Glomerular visceral epithelial cell (primary cell): ENCODE results near the gene COL8A1.
"Not testable (repeated sequence)": the region's sequence is repeated elsewhere in the genome, so short reads cannot be mapped to it uniquely, and the experiment has no call there.

Source experiments
- DNase-seq: peaks from one replicate; pipeline ENCODE4 v3.0.0-alpha.2; 2016; ENCODE audit errors: extremely low spot score

The COL8A1 gene

DNA sequence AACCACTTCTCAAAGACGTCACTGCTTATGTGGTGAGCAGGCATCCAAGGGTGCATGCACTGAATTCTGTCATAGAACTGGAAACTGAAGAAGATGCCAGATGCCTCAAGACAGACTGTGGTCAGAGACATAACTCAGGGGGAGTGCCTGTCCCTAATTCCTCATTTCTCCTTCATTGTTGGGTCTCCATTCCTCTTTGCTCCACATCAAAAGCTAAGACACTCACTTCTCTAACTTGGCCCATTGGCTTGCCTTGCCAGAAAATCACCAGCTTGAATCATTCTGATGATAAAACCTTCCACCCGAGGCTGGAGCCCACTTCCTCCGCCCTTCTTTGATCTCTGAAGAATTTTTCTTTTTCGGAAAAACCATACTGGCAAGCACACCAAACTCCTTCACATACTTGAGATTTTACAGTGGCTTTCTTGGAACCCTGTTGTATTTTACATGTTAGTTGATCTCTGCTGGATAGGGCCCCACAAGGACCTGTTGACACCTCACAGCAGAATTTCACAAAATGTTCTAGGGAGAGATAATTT is 69.9 kb downstream of the COL8A1 start:
- no peak for DNase-seq

DNA sequence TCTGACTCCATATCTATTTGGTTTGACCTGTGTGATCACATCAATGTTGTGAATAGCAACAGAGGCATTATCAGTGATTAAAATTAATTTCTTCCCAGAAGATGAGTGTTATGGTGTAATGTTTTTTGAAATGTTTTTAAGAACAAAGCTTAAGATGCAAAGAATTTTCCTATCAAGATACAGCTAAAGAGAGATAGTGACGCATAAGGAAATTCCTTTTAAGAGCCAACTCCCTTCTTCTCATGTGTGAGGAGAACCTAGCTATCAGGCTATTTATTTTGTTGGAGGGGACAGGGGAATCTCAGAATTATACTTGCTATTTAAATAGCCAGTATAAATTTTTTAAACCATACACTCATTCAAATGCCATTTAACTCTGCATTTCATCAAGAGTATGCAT is 71.3 kb downstream of the COL8A1 start:
- DNase-seq, result no peak

DNA sequence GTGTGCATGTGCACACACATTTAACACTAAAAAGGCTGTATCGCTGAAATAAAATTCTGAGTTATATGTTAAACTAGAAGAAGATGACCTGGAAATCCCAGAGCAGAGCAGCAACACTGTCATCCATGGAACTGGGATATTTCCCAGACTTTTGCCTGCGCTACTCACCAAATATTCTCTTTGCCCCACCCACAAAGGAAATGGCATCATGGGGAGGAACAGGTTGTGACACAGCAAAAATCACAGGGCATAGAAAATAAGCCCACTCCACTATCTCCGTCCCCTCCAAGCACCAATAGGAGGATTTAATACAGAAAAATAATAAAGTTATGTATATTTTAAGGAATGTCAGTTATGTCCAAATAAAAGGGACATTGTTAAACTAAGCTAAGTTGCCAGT is 71.7 kb downstream of the COL8A1 start:
- DNase-seq, result no peak

DNA sequence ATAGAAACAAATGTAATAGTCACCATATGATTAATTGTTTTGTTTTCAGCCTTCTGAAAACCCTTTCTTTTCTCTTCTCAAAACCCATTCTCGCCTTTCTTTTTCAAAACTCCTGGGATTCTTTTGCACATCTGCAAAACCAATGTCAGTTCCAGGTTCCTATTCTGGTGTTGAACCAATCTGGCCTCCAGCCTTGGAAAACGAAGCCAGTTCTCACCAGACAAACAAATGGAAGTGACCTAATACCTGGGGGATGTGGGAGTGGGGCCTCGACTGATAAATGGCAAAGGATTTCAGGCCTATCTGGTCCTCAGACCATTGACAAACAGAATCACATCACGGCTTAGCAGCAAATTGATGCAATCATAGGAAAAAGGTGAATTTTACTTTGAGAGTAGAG is 73.0 kb downstream of the COL8A1 start:
- DNase-seq, result no peak

DNA sequence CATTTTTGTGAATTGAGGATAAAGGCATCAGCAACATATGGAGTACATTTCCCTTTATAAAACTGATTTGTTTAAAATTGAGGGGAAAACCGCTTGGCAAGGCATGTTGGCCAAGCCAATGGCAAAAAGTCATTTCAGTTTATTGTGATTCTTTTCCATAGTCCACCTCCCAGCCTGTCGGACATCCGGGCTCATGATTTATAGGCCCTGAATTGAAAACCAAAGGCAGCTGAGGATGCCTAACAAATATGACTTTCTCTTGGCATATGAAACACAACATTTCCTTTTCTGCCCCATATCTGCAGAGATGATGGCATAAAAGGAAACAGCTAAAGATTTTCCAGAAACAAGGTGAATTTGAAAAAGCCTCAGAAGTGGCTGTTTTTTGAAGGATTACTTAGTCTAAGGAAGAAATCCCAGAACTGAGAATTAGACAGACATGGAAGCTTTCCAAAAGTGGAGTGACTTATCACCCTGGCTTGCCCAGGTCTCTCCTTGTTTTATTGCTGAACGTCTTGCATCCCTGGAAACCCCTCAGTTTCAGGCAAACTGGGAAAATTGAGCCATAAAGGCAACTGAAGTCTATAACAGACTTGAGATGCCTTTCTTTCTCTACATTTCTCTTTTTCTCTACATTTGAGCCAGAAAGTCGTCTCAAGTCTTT is 74.0 kb downstream of the COL8A1 start:
- no peak for DNase-seq

DNA sequence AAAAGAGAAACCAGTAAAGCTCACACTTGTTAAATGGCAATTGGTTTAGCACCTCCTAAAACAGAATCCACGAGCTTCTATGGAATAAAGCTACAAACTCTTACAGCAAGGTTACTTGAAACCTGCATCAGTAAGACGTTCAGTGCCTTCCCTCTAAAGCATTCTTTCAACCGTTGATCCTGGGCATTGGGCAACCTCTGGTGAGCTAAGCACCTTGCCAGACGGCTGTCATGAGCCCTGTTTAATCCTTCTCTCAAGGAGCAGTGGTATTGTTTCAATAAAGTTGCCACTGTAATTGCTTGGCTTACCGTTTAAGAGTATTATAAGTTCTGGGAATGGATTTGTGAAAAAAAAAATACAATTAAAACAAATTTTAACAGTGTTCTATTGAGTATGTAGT is 75.0 kb downstream of the COL8A1 start:
- no peak for DNase-seq

DNA sequence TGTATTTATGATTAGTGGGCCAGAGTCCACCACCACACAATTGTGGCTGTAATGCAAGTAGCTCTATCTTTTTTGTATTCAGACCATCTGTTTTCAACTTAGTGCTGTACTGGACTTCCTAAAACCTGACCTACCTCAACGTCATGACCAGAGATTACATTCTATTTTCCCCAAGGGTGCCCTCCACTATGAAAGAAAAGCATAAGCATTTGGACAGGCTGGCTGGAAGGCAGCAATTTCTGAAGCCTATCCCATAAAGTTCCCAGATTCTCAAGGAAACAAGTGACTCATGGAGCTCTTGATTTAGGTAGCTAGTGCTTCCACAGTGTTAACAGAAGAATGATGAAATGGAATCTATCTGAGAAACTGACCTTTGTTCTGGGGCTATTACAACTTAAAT is 75.8 kb downstream of the COL8A1 start:
- no peak for DNase-seq

DNA sequence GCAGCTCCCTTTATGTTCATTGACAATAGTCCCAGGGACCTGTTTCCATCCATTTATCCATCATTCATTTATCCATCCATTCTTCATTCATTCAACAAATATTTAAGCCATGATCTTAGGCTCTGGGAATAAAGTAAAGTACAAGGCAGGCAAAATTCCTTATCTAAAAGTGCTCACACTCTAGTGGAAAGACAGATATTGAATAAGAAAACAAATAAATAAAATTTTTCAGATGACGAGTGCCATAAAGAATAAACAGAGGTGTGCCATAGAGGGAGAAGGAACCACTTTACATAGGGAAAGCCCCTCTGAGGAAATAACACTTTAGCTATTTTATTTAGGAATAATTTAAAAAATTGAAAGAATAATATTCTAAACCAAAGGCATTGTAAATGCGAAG is 76.2 kb downstream of the COL8A1 start:
- no peak for DNase-seq

DNA sequence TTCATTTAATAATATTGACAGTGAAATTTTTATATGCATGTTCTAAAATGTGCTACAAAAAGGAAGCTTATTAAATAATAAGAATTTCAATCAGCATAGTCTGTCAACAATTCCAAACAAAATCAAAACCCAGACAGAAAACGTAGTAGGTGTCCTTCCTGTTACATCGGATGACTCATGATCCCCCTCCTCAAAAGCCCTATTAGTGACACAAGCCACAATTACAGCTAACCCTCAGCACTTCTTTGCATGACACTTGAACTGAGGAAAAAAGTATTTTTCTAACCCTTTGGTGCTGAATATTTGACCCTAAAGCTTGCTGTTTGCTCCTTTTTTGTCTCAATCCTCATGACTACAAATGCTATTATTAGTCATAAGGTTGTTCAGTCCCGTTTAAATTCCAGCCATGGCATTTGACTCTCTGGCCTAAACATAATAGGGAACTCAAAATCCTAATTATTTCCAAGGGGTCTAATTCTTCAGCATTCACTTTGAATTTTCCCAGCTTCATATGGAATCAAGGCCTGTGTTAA is 78.1 kb downstream of the COL8A1 start:
- DNase-seq, result no peak

DNA sequence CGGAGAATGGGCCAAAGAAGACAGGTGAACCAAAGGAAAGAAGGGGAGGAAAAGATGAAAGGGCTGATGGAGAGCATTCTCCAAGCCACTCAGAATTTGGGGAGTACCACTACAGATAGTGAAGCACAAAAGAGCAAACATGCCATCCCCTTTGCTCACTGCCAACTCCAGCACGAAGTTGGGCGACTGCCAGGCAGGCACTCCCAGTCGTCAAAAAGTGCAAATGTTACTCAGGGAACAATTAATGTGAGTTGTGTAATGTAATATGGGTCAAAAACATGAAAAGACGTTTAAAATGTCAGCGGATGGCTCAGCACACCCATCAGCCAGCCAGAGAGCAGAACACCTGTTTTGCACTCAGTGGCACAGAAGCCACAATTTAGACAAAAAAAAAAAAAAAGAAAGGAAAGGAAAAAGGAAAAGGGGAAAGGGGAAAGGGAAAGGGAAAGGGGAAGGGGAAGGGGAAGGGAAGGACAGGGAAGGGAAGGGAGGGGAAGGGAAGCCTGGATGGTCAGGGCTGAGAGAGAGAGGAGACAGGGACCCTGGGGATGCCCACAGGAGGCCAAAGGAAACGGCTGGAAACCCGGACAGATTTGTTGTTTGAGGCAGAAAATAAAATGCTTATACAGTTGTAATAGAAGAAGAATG is 82.7 kb downstream of the COL8A1 start:
- DNase-seq, result peak; percentile 44

DNA sequence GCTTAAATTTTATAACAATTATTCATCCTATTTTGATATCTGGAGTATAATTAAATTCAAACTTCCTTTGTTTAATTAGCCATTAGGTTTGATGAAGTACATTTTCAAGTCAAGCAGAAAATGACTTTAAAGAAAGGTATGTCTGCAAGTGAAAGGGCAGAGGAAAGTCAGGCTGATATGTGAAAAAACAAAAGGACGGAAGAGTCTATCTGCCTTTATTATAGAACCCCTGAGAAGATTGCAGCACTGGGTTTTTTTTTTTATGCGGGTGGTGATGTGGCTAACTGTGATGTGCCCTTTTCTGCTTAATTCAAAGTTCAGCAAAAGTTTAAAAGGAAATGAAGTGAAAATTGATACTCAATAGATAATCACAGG is 83.2 kb downstream of the COL8A1 start:
- DNase-seq, result no peak

DNA sequence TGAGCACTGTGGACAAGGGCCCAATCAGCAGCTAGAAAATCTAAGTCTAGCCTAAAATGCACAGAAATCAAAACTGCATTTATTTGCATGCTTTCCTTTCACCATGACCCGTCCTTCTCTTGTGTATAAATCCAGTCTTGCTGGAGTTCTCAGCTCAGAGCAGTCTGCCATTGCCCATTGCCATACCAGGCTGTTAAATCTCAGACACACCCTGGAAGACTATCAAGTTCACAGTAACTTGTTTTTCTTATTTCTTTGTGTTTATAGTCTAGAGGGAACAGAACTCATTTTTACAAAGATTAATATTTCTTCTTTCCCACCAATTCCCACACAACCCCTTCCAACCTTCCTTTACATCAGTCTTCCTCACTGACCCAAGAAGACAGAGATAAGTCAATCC is 85.9 kb downstream of the COL8A1 start:
- DNase-seq, result no peak

DNA sequence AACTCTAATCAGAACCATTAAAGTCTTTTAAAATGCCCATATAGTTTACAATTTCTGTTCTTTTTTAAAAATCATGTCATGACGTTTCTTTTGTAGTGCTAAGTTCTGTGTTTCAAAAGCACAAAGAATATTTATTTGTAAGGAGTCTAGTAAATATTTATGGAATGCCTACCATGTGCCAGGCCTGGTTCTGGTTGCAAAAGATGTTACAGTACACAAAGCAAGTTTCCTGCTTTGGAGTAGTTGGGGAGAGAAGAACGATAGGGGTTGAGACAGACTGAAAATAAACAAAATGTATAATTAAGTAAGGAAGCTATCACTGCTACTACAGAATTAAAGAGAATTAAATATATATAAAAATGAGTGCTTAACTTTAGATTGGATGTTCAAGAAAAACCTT is 92.5 kb downstream of the COL8A1 start:
- DNase-seq, result no peak

DNA sequence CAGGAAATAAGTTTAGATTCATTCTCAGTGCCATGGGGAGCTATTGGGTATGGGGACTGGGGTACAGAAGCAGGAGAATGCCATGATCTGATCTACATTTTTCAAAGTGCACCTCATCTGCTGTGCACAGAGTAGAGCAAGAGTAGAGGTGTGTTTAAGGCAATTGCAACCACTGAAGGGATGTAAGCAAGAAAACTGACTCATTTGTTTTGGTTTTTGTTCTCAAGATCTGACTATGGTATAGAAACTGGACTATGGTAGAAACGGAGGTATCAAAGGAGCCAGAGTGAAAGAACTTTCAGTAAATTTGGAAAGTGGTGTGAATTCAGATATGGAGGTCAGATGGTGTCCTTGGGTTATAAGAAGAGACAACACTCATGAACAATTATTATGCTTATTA is 93.1 kb downstream of the COL8A1 start:
- DNase-seq, result no peak

DNA sequence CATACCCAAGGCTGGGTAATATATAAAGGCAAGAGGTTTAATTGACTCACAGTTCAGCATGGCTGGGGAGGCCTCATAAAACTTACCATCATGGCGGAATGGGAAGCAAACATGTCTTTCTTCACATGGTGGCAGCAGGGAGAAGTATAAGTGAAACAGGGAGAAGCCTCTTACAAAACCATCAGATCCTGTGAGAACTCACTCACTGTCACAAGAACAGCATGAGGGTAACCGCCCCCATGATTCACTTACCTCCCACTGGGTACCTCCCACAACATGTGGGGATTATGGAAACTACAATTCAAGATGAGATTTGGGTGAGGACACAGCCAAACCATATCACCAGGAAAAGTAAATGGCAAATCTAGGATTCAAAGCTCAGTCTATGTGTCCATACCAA is 102.0 kb downstream of the COL8A1 start:
- not testable (repeated sequence) for DNase-seq

DNA sequence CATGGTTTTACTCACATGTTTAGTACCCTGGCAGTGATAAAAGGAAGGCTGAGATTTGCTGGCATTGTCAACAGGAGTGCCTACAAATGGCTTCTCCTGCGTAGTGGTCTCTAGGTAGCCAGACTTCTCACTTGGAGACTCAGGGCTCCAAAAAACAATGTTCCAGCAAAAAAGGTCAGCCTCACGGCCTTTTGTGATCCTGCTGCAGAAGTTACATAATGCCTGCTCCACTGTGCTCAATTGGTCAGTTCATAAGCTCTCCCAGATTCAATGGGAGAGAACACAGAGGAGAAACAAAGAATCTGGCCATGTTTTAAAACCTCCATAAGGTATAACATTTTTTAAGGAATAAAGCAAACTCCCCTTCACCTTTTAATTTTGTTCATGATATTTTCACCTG is 103.2 kb downstream of the COL8A1 start:
- no peak for DNase-seq

DNA sequence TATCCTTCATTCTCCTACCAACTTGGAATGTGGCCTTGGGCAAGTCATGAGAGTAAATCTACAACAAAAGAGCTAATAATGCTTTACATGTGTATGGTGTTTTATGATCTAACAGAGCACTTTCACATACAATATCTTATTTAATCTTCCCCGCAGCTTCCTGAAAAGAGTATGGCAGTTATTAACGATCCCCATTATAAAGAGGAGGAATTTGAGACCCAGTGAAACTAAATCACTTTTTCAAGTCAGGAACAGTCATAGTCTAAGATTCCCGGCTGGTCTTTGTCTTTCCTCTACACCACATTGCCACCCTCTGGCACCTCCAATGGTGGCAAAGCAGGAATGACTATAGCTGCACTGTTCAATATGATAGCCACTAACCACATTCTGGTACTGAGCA is 109.5 kb downstream of the COL8A1 start:
- peak; percentile 40 for DNase-seq

DNA sequence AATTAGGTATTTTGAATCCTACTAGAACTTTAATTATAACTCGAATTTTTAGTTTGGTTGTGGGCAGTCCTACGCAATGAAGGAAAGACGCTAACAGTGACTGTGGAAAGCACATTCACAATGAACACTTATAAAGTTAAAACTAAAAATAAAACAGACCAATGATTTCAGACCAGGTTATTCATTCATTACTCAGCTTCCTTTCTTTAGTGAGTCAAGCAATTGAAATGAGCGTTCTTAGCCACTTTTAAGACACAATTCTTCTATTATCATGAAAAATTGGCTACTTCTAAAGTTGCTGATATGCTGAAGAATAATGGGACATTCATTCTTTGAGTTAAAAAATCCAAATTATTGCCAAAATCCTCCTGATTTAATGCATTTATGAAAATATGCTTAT is 113.3 kb downstream of the COL8A1 start:
- peak; percentile 48 for DNase-seq

DNA sequence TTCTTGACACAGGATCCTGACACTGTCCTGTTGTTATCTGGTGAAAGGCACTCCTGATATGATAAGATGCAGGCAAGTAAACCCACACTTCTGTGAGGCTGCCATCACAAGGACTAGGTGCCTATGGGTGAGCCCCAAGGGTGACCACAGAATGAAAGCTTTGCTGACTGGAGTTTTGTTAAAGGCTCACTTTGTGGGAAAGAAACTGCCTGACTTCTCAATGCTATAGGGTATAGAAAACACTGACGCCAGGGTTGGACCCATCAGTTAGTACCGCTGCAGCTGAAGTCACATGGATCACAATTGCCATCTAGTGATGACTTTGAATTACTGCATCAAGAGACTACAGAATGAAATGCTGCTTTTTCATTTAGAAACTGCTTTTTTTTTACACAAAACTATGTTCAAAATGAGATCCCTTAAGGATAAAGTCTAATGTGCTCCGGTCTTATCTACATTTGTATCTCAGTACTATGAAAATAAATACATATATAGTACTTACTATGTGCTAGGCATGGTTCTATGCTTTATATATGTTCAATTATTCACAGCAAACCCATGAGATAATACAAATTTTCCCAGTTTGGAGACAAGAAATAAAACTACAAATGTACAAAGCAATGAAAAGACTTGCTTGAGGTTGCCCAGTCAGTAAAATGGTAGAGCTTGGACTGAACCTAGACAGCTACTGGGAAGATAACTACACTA is 115.0 kb downstream of the COL8A1 start:
- DNase-seq, result peak; percentile 76

DNA sequence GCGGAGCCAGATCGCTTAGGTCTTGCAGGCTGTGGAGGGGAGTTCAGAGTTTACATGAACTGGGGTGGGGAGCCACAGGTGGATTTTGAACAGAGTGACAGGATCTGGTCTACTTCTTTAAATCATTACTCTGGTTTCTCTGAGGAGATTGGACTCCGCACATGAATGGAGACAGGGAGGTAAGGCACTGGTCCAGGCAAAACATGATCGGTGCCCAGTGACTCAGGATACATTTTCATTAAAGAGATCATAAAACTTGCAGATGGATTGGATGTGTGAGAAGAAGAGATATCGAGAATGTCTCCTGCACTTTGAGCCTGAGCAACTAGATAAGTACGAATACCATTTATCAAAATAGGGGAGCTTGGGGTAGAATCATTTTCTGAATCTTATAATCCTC is 117.4 kb downstream of the COL8A1 start:
- no peak for DNase-seq

DNA sequence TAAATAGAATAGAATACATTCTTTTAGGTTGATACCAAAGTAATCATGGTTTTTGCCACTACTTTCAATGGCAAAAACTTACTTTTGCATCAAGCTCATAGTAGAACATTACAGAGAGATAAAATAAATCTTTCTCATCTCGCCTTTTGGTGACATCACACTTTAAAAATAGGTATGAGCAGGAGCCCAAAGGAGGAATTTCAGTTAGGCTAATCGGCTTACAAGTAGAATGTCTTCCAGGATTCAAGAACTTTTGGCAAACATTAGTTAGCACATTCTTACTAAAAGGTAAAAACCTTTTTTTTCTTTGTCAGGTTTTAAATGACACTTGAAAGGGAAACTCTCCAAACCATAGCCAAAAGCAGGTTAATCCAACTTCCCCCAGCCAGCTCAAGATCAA is 119.6 kb downstream of the COL8A1 start:
- DNase-seq, result no peak

DNA sequence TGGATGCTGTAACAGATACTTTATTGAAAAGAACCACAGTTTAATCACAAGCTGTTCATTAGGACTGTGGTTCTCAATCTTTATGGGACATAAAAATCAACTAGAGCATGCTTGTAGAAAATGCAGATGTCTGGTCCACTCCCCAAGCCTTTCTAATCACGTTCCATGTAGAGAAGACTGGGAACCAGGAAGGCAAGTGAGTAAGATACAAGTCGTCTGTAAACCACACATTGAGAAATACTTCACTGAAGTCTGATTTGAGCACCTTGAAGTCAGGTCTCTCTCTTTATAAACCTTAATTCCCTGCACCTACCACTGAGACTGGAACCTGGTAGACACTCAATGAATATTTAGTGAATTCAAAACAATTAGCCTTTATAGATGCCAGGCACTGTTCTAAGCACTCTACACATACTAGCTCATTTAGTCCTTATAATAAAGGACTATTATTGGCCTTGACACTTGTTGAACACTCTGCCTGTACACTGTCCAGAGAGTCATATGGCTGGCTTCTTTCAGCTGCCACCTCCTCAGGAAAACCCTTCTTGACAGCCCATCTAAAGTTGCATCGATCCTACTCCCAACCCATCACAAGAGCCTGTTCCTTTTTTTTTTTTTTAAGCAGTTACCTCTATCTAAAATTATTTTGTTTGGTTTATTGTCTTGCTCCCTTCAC is 120.2 kb downstream of the COL8A1 start:
- no peak for DNase-seq
